Nasal cavity respiratory epithelium epithelial cell of viscerocranial mucosa (primary cell): ENCODE measurements around the gene SYT1. TPM values are rescaled to one million over a fixed set of nuclear protein-coding genes. Genes with fewer than 3 reads are reported as not detected.

ENCODE experiments used
- total RNA-seq: library from RNA; depleted of rRNA; stranded (reverse); fragments of >200 nt; gene quantifications from 2 replicates; pipeline ENCODE4 v1.2.3, GENCODE V29; 2014

The SYT1 gene
- total RNA-seq, result 0.14 and 0.68 TPM in 2 replicates

DNA sequence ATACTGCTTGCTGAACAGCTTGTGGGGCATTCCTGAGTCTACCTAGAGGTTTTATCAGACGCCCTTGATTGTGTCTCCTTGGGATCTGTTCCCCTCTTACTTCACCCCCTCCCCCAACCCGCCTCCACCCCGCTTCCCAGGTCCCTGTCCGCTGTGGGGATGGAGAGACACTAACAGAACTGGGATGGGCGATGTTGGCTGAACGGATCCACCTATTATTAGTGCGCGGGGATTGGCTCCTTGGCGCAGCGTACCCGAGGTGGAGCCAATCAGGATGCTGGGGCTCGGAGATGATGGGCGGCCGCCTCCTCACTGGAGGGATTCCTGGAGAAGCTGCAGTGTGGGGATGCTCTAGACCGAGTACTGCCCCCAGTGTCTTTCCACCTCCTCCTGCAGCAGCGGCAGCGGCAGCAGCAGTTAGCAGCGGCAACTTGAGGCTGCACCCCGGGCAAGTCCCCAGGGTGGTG lies at the start of gene SYT1:
TSS of gene SYT1 (plus strand) at position 372 of the 467 bp plus-strand sequence.

